GM23248 (cell line): Measurements from ENCODE around the gene AP1S3.

ENCODE experiments used
- EZH2 ChIP-seq: fragments of 200-600 bp; sonication (generic); IDR thresholded peaks from 2 replicates; pipeline ENCODE4 v1.6.1; 2018; ENCODE audit warnings: antibody characterized with exemption, mild to moderate bottlenecking; ENCODE audit not compliant: insufficient read depth, poor library complexity, severe bottlenecking
- EZH2phosphoT487 ChIP-seq: fragments of 200-600 bp; sonication (generic); IDR thresholded peaks from 2 replicates; pipeline ENCODE4 v1.6.1; 2018; ENCODE audit warnings: antibody characterized with exemption, moderate library complexity, mild to moderate bottlenecking, low read depth; ENCODE audit not compliant: insufficient read depth

GRCh38 chr2:223865907-223866508 lies 28.6 kb upstream of the AP1S3 start:
- TF ChIP-seq EZH2, result no peak
- no peak for TF ChIP-seq EZH2phosphoT487
